Omental fat pad (tissue), 4 donors: ENCODE results near the gene FEZ2. TPM values are rescaled to one million over a fixed set of nuclear protein-coding genes. Genes with fewer than 3 reads are reported as not detected.
"Not testable (repeated sequence)": the region's sequence is repeated elsewhere in the genome, so short reads cannot be mapped to it uniquely, and the experiment has no call there.

ENCODE experiments used
- ATAC-seq: fragments of 150-250 bp; one replicate; pipeline ENCODE4 v1.9.1; 2016; ENCODE audit warnings: mild to moderate bottlenecking, moderate library complexity; ENCODE audit not compliant: low FRiP score
- DNase-seq: peaks from one replicate; pipeline ENCODE4 v3.0.0-alpha.2; 2019; ENCODE audit warnings: low spot score
- total RNA-seq, 4 donors: library from RNA; depleted of rRNA; stranded (reverse); fragments of >200 nt; gene quantifications; one replicate each; pipeline ENCODE4 v1.1.0, GENCODE V29; 2016
- TF ChIP-seq, protein P1 (sequence below), 3 donors: fragments of 450-650 bp; IDR thresholded peaks; one replicate each; pipeline ENCODE4 v1.5.1; 2016 to 2017; ENCODE audit warnings: antibody characterized with exemption in 3 of 3, mild to moderate bottlenecking in 3 of 3, moderate library complexity in 2 of 3

FEZ2 gene
- total RNA-seq, 4 donors from 2014 or later: 41.9 to 64.0 (median 55.9) TPM

GRCh38 chr2:36607947-36608346, 10.0 kb upstream of the FEZ2 start:
- no peak for ATAC-seq
- TF ChIP-seq, protein P1, sequence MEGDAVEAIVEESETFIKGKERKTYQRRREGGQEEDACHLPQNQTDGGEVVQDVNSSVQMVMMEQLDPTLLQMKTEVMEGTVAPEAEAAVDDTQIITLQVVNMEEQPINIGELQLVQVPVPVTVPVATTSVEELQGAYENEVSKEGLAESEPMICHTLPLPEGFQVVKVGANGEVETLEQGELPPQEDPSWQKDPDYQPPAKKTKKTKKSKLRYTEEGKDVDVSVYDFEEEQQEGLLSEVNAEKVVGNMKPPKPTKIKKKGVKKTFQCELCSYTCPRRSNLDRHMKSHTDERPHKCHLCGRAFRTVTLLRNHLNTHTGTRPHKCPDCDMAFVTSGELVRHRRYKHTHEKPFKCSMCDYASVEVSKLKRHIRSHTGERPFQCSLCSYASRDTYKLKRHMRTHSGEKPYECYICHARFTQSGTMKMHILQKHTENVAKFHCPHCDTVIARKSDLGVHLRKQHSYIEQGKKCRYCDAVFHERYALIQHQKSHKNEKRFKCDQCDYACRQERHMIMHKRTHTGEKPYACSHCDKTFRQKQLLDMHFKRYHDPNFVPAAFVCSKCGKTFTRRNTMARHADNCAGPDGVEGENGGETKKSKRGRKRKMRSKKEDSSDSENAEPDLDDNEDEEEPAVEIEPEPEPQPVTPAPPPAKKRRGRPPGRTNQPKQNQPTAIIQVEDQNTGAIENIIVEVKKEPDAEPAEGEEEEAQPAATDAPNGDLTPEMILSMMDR (IDR thresholded peaks at IDR 0.05): no peak
- DNase-seq: no peak

- ATAC-seq (no peak), DNase-seq (no peak)
- TF ChIP-seq, protein P1 (IDR thresholded peaks at IDR 0.05): no peak
Measured at GRCh38 chr2:36606925-36607324, 9.0 kb upstream of the FEZ2 start.

GRCh38 chr2:36605273-36605672, 7.3 kb upstream of the FEZ2 start:
- TF ChIP-seq, protein P1 (IDR thresholded peaks at IDR 0.05): no peak
- ATAC-seq (no peak), DNase-seq (no peak)

DNA sequence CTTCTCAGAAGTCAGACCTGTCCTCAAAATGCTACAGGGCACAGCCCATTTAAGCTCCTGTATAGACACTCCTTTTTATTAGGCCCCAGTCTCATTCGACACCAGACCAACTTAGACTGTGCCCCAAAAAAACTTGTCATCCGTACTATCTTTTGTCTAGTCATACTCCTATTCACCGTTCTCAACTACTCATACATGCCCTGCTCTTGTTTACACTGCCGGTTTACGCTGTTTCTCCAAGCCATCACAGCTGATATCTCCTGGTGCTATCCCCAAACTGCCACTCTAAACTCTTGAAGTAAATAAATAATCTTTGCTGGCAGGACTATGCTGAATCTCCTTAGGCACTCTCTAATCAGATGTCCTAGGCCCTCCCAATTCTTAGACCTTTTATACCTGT, 5.7 kb upstream of the FEZ2 start:
- DNase-seq, ATAC-seq: not testable (repeated sequence)

DNA sequence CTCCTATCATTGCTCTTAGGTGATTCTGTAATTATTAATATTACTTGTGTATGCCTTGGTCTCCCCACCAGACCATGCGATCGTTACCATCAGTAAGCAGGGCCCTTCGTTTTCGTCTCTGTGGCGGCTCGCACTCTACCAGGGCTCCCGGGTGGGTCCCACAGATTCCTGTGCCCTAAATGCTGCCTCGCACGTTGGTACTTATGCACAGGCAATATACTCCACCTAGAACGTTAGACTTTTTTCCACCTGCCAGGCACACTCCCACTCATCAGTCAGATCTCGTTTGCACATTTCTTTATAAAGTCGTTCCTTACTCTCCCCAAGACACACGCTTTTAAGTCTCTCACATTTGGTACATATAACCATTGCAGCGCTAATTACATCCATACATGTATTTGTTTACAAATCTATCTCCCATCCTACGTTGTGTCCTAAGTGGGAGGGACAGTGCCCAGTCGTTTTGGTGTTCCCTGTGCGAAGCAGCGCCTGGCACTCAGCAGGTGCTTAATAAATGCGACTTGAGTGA, 901 bp downstream of the FEZ2 start:
- TF ChIP-seq, protein P1 (IDR thresholded peaks at IDR 0.05): no peak
- ATAC-seq: peak; percentile 12

DNA sequence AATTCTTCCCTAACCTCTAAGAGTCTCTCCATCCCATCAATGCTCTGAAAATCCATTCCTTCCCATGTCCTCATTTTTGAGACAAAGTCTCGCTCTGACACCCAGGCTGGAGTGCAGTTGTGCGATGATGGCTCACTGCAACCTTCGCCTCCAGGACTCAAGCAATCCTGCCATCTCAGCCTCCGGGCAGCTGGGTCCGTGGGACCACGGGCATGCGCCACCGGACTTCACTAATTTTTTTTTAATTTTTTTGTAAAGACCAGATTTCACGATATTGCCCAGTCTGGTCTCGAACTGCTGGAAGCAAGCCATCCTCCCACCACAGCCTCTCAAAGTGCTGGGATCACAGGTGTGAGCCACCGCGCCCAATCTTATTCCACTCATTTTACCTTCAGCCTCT, 1.6 kb downstream of the FEZ2 start:
- TF ChIP-seq, protein P1 (IDR thresholded peaks at IDR 0.05): no peak
- no peak for ATAC-seq
- DNase-seq: no peak

More for the DNA sequence above, 901 bp downstream of the FEZ2 start:
- DNase-seq: no peak

GRCh38 chr2:36594849-36595248, 3.1 kb downstream of the FEZ2 start:
- ATAC-seq (no peak), DNase-seq (no peak)
- TF ChIP-seq, protein P1 (IDR thresholded peaks at IDR 0.05): no peak

DNA sequence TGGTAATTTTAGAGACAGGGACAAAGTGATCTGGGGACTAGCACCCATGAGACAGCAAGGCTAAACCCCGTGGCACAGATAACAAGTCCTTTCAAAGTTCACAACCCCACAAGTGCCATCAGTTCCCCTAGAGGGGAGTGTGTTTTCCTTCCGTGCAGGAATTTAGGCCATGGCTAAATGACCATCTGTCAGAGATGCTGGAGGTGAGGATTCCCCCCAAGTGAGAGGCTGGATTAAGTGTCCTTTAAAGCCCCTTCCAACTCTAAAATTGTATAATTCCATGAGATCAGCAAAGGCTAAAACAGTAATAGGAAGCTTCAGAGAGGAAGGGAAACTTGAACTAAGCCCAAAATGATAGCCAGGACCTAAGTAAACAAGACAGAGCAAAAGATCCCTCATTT, 8.7 kb downstream of the FEZ2 start:
- no peak for ATAC-seq
- no peak for DNase-seq
- TF ChIP-seq, protein P1 (IDR thresholded peaks at IDR 0.05): no peak
